Measurements from ENCODE around the gene ZNF275.

GRCh38 chrX:153333266-153333665 lies 687 bp upstream of the ZNF275 start:
- no peak for TF ChIP-seq CTCF (IDR thresholded peaks at IDR 0.05; ENCODE audit: low read depth, low read length, poor library complexity, severe bottlenecking)
- TF ChIP-seq EZH2phosphoT487 (IDR thresholded peaks at IDR 0.05; ENCODE audit: borderline replicate concordance, low read length): no peak
